KBM-7 (cell line): ENCODE results near the gene GLRX.

Experiments used
- DNase-seq: peaks from one replicate; pipeline ENCODE4 v3.0.0-alpha.2; 2015
- in situ Hi-C: fragments of 300-500 bp; cut with MboI; formaldehyde crosslinking; loops from 2 replicates; pipeline ENCODE4 v1.14.3; 2020; ENCODE audit warnings: low sequenced_read_pairs, low pct_unique_long_range_greater_than_20kb, mixed read lengths

GLRX gene

GRCh38 chr5:95770830-95771708 is 51.5 kb downstream of the GLRX start:
- DNase-seq = no peak
- in situ Hi-C loops = no loop called here

DNA sequence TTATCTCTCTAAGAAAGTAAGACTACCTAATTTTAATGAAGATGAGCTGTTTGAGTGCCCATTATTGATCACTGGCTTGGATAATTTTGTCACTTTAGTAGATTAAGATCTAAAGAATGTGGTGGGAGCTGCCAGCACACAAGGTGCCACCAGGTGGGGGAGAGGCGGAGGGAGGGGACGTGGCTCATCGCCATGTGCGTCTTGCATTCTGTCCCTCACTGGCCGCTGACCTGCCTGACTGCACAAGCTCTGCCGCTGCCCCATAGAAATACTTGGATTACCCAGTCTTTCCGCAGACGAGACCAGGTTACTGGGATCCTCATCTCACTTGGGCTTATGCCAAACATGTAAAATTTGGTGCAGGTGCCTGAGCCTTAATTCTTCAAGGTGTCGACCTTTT is 53.8 kb downstream of the GLRX start:
- DNase-seq = no peak
- in situ Hi-C loops = no loop called here

DNA sequence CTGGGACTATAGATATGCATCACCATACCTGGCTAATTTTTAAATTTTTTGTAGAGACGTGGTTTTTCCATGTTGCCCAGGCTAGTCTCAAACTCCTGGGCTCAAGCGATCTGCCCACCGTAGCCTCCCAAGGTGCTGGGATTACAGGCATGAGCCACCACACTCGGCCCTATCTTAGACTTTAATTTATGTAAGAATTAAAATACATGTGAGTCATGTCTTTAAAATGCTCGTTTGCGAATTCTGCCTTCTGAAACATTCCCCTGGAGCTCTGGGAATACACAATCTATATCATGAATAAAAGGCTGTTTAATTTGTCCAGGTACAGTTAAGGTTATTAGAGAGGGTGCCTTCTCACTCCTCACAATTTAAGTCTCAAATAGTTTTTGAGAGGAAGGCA is 58.6 kb downstream of the GLRX start:
- in situ Hi-C loops = no loop called here

More for the DNA sequence above, 58.6 kb downstream of the GLRX start:
- no peak for DNase-seq
